Transverse colon (tissue), 4 donors: ENCODE measurements around the gene FRG2B. TPM values are rescaled to one million over a fixed set of nuclear protein-coding genes. Genes with fewer than 3 reads are reported as not detected.

ENCODE experiments used
- DNase-seq: peaks from one replicate; pipeline ENCODE4 v3.0.0-alpha.2; 2019
- H3K27ac ChIP-seq, 4 donors: fragments of 200-600 bp; sonication (generic); 2 replicates each; pipeline ENCODE4 v1.5.1; 2016 to 2018; ENCODE audit warnings: inconsistent platforms in 4 of 4
- H3K27me3 ChIP-seq: fragments of 200-600 bp; sonication (generic); 2 replicates; pipeline ENCODE4 v1.5.1; 2017; ENCODE audit warnings: inconsistent platforms
- H3K36me3 ChIP-seq, 4 donors: fragments of 200-600 bp; sonication (generic); 2 replicates each; pipeline ENCODE4 v1.5.1; 2017 to 2019; ENCODE audit warnings: inconsistent platforms in 4 of 4
- H3K4me1 ChIP-seq, 4 donors: fragments of 200-600 bp; sonication (generic); 2 replicates each; pipeline ENCODE4 v1.5.1; 2017 to 2020; ENCODE audit warnings: inconsistent platforms in 4 of 4
- H3K4me3 ChIP-seq, 4 donors: fragments of 200-600 bp; sonication (generic); 1 replicate in 1 of 4; 2 replicates in 3 of 4; pipeline versions ENCODE4 v1.5.1 to v1.6.1; 2017 to 2019; ENCODE audit warnings: inconsistent platforms in 4 of 4
- H3K9me3 ChIP-seq, 2 donors: fragments of 200-600 bp; sonication (generic); 2 replicates each; pipeline ENCODE4 v1.5.1; 2017 to 2019; ENCODE audit warnings: inconsistent platforms in 2 of 2
- CTCF ChIP-seq, 5 experiments: fragments of 200-600 bp in 3 of 5; fragments of 450-650 bp in 2 of 5; sonication (generic) in 3 of 5; IDR thresholded peaks; 1 replicate in 2 of 5; 2 replicates in 3 of 5; pipeline ENCODE4 v1.5.1; 2016 to 2017; ENCODE audit warnings: antibody characterized with exemption in 5 of 5, inconsistent platforms in 3 of 5, mild to moderate bottlenecking in 2 of 5, moderate library complexity in 1 of 5
- EP300 ChIP-seq: sonication (generic); formaldehyde crosslinking; IDR thresholded peaks from one replicate; pipeline ENCODE4 v1.6.1; 2017; ENCODE audit warnings: antibody characterized with exemption, low read depth
- POLR2A ChIP-seq: fragments of 450-650 bp; IDR thresholded peaks from one replicate; pipeline ENCODE4 v1.6.1; 2016; ENCODE audit warnings: antibody characterized with exemption, mild to moderate bottlenecking, moderate library complexity
- POLR2AphosphoS5 ChIP-seq, 3 donors: sonication (generic); formaldehyde crosslinking; IDR thresholded peaks; one replicate each; pipeline ENCODE4 v1.6.1; 2016; ENCODE audit warnings: antibody characterized with exemption in 3 of 3
- WGBS, 2 donors: methylation state at CpG; one replicate each; pipeline ENCODE4 v1.1.5; 2018; ENCODE audit warnings: low coverage in 1 of 2; 5-methylcytosine and 5-hydroxymethylcytosine counted together
- in situ Hi-C, 4 donors: fragments of 200-750 bp; cut with MboI; loops; one replicate each; pipeline versions ENCODE4 v1.15.0 to v1.15.1; 2017; ENCODE audit warnings: low sequenced_read_pairs in 3 of 4, low pct_ligation_motif_present in 1 of 4, low pct_unique_long_range_greater_than_20kb in 1 of 4
- intact Hi-C: fragments of 100-400 bp; cut with DNase I; formaldehyde crosslinking; loops from one replicate; pipeline ENCODE4 v1.15.1; 2023; ENCODE audit warnings: low total_unique reads
- total RNA-seq, 4 donors: library from RNA; depleted of rRNA; stranded (reverse); fragments of >200 nt; gene quantifications; one replicate each; pipeline ENCODE4 v1.1.0, GENCODE V29; 2016

FRG2B gene
- total RNA-seq, 4 donors from 2014 or later = not detected

- Histone ChIP-seq H3K36me3 (no peaks in the 10 kb centered on the region), H3K27me3 (peaks cover 21% of the 10 kb centered on the region), H3K4me1 (no peaks in the 10 kb centered on the region), H3K9me3 (no peaks in the 10 kb centered on the region), H3K4me3 (no peak overlapping the region), H3K27ac (no peak overlapping the region)
- intact Hi-C loops (no loop called here), in situ Hi-C loops (no loop called here)
- DNase-seq = no peak
- WGBS, 2 donors = 65% methylated on average over 7 of the region's 7 CpGs; no CpG with 5 or more reads in 1 of the 2 donors
- TF ChIP-seq POLR2A (no peak), CTCF (IDR thresholded peaks at IDR 0.05) (no peak), EP300 (no peak), POLR2AphosphoS5 (IDR thresholded peaks at IDR 0.05) (no peak)
These were observed 9.4 kb downstream of the FRG2B start for GRCh38 chr10:133617196-133617595.

GRCh38 chr10:133616371-133617130, 10.0 kb downstream of the FRG2B start:
- in situ Hi-C loops (no loop called here), intact Hi-C loops (no loop called here)
- Histone ChIP-seq H3K27me3 (peaks cover 18% of the 10 kb centered on the region), H3K4me1 (no peaks in the 10 kb centered on the region), H3K27ac (no peak overlapping the region), H3K36me3 (no peaks in the 10 kb centered on the region), H3K4me3 (no peak overlapping the region), H3K9me3 (no peaks in the 10 kb centered on the region)
- 66 to 100% methylated on average over 1 to 8 of the region's 8 CpGs for WGBS, 2 donors
- DNase-seq = peak; percentile 23
- no peak for TF ChIP-seq CTCF (IDR thresholded peaks at IDR 0.05)
- peak; percentile 37 to 70 (median 58) for TF ChIP-seq POLR2AphosphoS5 (IDR thresholded peaks at IDR 0.05)

GRCh38 chr10:133614830-133615580, 11.6 kb downstream of the FRG2B start:
- H3K4me3 ChIP-seq = no peak overlapping the region
- WGBS, 2 donors = 62 to 73% methylated on average over 10 of the region's 10 CpGs
- intact Hi-C loops (no loop called here), in situ Hi-C loops (no loop called here)
- H3K4me1 ChIP-seq = no peaks in the 10 kb centered on the region
- TF ChIP-seq POLR2A = no peak
- peak in 2 of 3 donors; percentile 20 to 45 for TF ChIP-seq POLR2AphosphoS5 (IDR thresholded peaks at IDR 0.05)
- H3K36me3 ChIP-seq = no peaks in the 10 kb centered on the region
- H3K9me3 ChIP-seq = no peaks in the 10 kb centered on the region
- H3K27me3 ChIP-seq = peaks cover 11% of the 10 kb centered on the region
- no peak overlapping the region for H3K27ac ChIP-seq
- DNase-seq = peak; percentile 27

GRCh38 chr10:133613699-133614098, 12.9 kb downstream of the FRG2B start:
- in situ Hi-C loops = no loop called here
- H3K36me3 ChIP-seq = no peaks in the 10 kb centered on the region
- 78 to 79% methylated on average over 6 of the region's 6 CpGs for WGBS, 2 donors

More at GRCh38 chr10:133613699-133614098, 12.9 kb downstream of the FRG2B start:
- TF ChIP-seq CTCF (IDR thresholded peaks at IDR 0.05) (no peak), POLR2AphosphoS5 (IDR thresholded peaks at IDR 0.05) (no peak), EP300 (no peak), POLR2A (no peak)
- H3K4me1 ChIP-seq = peaks cover 0 to 3% (median 0%) of the 10 kb centered on the region in 4 donors
- DNase-seq = no peak
- intact Hi-C loops = no loop called here
- H3K27me3 ChIP-seq = peaks cover 11% of the 10 kb centered on the region
- H3K4me3 ChIP-seq = no peak overlapping the region
- no peaks in the 10 kb centered on the region for H3K9me3 ChIP-seq
- H3K27ac ChIP-seq = no peak overlapping the region
